ENCODE data around the gene MAN2A1.

Gene MAN2A1

GRCh38 chr5:109668237-109668636 is 21.5 kb upstream of the MAN2A1 start:
- Histone ChIP-seq H3K4me3 (ENCODE audit: low read depth in 1 of 2, low read length in 1 of 2) (no peak overlapping the region), H3K4me1 (ENCODE audit: control insufficient read depth in 1 of 2, insufficient read depth in 1 of 2, low read depth in 1 of 2, low read length in 1 of 2) (no peaks in the 10 kb centered on the region), H3K9me3 (no peaks in the 10 kb centered on the region), H3K27ac (no peak overlapping the region), H3K27me3 (no peaks in the 10 kb centered on the region), H3K36me3 (no peaks in the 10 kb centered on the region)
- TF ChIP-seq CTCF (IDR thresholded peaks at IDR 0.05), result no peak

- no peaks in the 10 kb centered on the region for H3K4me1 ChIP-seq (ENCODE audit: control insufficient read depth in 1 of 2, insufficient read depth in 1 of 2, low read depth in 1 of 2, low read length in 1 of 2)
- no peaks in the 10 kb centered on the region for H3K36me3 ChIP-seq
- no peak overlapping the region for H3K4me3 ChIP-seq (ENCODE audit: low read depth in 1 of 2, low read length in 1 of 2)
- no peak overlapping the region for H3K27ac ChIP-seq
- TF ChIP-seq CTCF (IDR thresholded peaks at IDR 0.05), result no peak
- no peaks in the 10 kb centered on the region for H3K9me3 ChIP-seq
- H3K27me3 ChIP-seq, result no peaks in the 10 kb centered on the region
Observed at GRCh38 chr5:109668668-109669422, 20.9 kb upstream of the MAN2A1 start.

GRCh38 chr5:109669991-109670706 is 19.6 kb upstream of the MAN2A1 start:
- Histone ChIP-seq H3K9me3 (no peaks in the 10 kb centered on the region), H3K27me3 (no peaks in the 10 kb centered on the region), H3K4me1 (ENCODE audit: control insufficient read depth in 1 of 2, insufficient read depth in 1 of 2, low read depth in 1 of 2, low read length in 1 of 2) (no peaks in the 10 kb centered on the region), H3K4me3 (ENCODE audit: low read depth in 1 of 2, low read length in 1 of 2) (no peak overlapping the region), H3K27ac (no peak overlapping the region), H3K36me3 (no peaks in the 10 kb centered on the region)
- no peak for TF ChIP-seq CTCF (IDR thresholded peaks at IDR 0.05)

GRCh38 chr5:109671136-109671535 is 18.6 kb upstream of the MAN2A1 start:
- H3K36me3 ChIP-seq, result no peaks in the 10 kb centered on the region
- H3K9me3 ChIP-seq, result no peaks in the 10 kb centered on the region
- H3K4me3 ChIP-seq (ENCODE audit: low read depth in 1 of 2, low read length in 1 of 2), result no peak overlapping the region
- no peaks in the 10 kb centered on the region for H3K4me1 ChIP-seq (ENCODE audit: control insufficient read depth in 1 of 2, insufficient read depth in 1 of 2, low read depth in 1 of 2, low read length in 1 of 2)
- H3K27ac ChIP-seq, result no peak overlapping the region
- TF ChIP-seq CTCF (IDR thresholded peaks at IDR 0.05), result no peak
- no peaks in the 10 kb centered on the region for H3K27me3 ChIP-seq

- H3K36me3 ChIP-seq, result no peaks in the 10 kb centered on the region
- H3K4me3 ChIP-seq (ENCODE audit: low read depth in 1 of 2, low read length in 1 of 2), result no peak overlapping the region
- no peak for TF ChIP-seq CTCF (IDR thresholded peaks at IDR 0.05)
- no peaks in the 10 kb centered on the region for H3K27me3 ChIP-seq
- H3K27ac ChIP-seq, result no peak overlapping the region
- no peaks in the 10 kb centered on the region for H3K9me3 ChIP-seq
- no peaks in the 10 kb centered on the region for H3K4me1 ChIP-seq (ENCODE audit: control insufficient read depth in 1 of 2, insufficient read depth in 1 of 2, low read depth in 1 of 2, low read length in 1 of 2)
Observed at GRCh38 chr5:109674596-109674995, 15.1 kb upstream of the MAN2A1 start.
